ENCODE data around the gene ERBB4.

ERBB4 gene

GRCh38 chr2:212549463-212549862 lies 10.9 kb upstream of the ERBB4 start:
- no peaks in the 10 kb centered on the region for H3K4me1 ChIP-seq (ENCODE audit: control insufficient read depth in 1 of 2, insufficient read depth in 1 of 2, low read depth in 1 of 2, low read length in 1 of 2)
- H3K27ac ChIP-seq: no peak overlapping the region
- TF ChIP-seq CTCF (IDR thresholded peaks at IDR 0.05): no peak
- no peak overlapping the region for H3K4me3 ChIP-seq (ENCODE audit: low read depth in 1 of 2, low read length in 1 of 2)
- H3K36me3 ChIP-seq: no peaks in the 10 kb centered on the region
- peaks cover 10% of the 10 kb centered on the region for H3K27me3 ChIP-seq
- H3K9me3 ChIP-seq: no peaks in the 10 kb centered on the region

GRCh38 chr2:212548455-212548819 lies 9.8 kb upstream of the ERBB4 start:
- no peak for TF ChIP-seq CTCF (IDR thresholded peaks at IDR 0.05)
- H3K27me3 ChIP-seq: peaks cover 14% of the 10 kb centered on the region
- no peaks in the 10 kb centered on the region for H3K36me3 ChIP-seq
- no peak overlapping the region for H3K4me3 ChIP-seq (ENCODE audit: low read depth in 1 of 2, low read length in 1 of 2)
- no peak overlapping the region for H3K27ac ChIP-seq
- H3K4me1 ChIP-seq (ENCODE audit: control insufficient read depth in 1 of 2, insufficient read depth in 1 of 2, low read depth in 1 of 2, low read length in 1 of 2): no peaks in the 10 kb centered on the region
- H3K9me3 ChIP-seq: no peaks in the 10 kb centered on the region

- no peaks in the 10 kb centered on the region for H3K4me1 ChIP-seq (ENCODE audit: control insufficient read depth in 1 of 2, insufficient read depth in 1 of 2, low read depth in 1 of 2, low read length in 1 of 2)
- no peak overlapping the region for H3K27ac ChIP-seq
- H3K27me3 ChIP-seq: peaks cover 14% of the 10 kb centered on the region
- no peak overlapping the region for H3K4me3 ChIP-seq (ENCODE audit: low read depth in 1 of 2, low read length in 1 of 2)
- H3K36me3 ChIP-seq: no peaks in the 10 kb centered on the region
- TF ChIP-seq CTCF (IDR thresholded peaks at IDR 0.05): no peak
- no peaks in the 10 kb centered on the region for H3K9me3 ChIP-seq
Observed at GRCh38 chr2:212547716-212548454, 9.3 kb upstream of the ERBB4 start.

- no peaks in the 10 kb centered on the region for H3K9me3 ChIP-seq
Observed at GRCh38 chr2:212546669-212547068, 8.1 kb upstream of the ERBB4 start.

GRCh38 chr2:212540341-212540740 lies 1.7 kb upstream of the ERBB4 start:
- no peaks in the 10 kb centered on the region for H3K36me3 ChIP-seq
- TF ChIP-seq CTCF (IDR thresholded peaks at IDR 0.05): no peak
- H3K27ac ChIP-seq: no peak overlapping the region
- no peaks in the 10 kb centered on the region for H3K9me3 ChIP-seq
- H3K4me1 ChIP-seq (ENCODE audit: control insufficient read depth in 1 of 2, insufficient read depth in 1 of 2, low read depth in 1 of 2, low read length in 1 of 2): no peaks in the 10 kb centered on the region
- H3K4me3 ChIP-seq (ENCODE audit: low read depth in 1 of 2, low read length in 1 of 2): no peak overlapping the region
- peaks cover 76% of the 10 kb centered on the region for H3K27me3 ChIP-seq

More at GRCh38 chr2:212546669-212547068, 8.1 kb upstream of the ERBB4 start:
- H3K36me3 ChIP-seq: no peaks in the 10 kb centered on the region
- H3K4me3 ChIP-seq (ENCODE audit: low read depth in 1 of 2, low read length in 1 of 2): no peak overlapping the region
- peaks cover 23% of the 10 kb centered on the region for H3K27me3 ChIP-seq
- TF ChIP-seq CTCF (IDR thresholded peaks at IDR 0.05): no peak
- no peak overlapping the region for H3K27ac ChIP-seq
- H3K4me1 ChIP-seq (ENCODE audit: control insufficient read depth in 1 of 2, insufficient read depth in 1 of 2, low read depth in 1 of 2, low read length in 1 of 2): no peaks in the 10 kb centered on the region
